Embryonic facial prominence (tissue), 1 donor: ENCODE data around the gene KIF18B.
"Not testable (repeated sequence)": the region's sequence is repeated elsewhere in the genome, so short reads cannot be mapped to it uniquely, and the experiment has no call there.

Source experiments
- DNase-seq: peaks from one replicate; pipeline ENCODE4 v3.0.0-alpha.2; 2016; ENCODE audit errors: extremely low spot score

The KIF18B gene

GRCh38 chr17:44969144-44969780, 21.7 kb upstream of the KIF18B start:
- DNase-seq: no peak

GRCh38 chr17:44968225-44969143, 20.9 kb upstream of the KIF18B start, which contains the start of gene C1QL1:
Gene C1QL1, minus strand, starts transcription at chr17:44968303. Its CDS starts 255 bp downstream, at chr17:44968048.
- DNase-seq: peak; percentile 50

GRCh38 chr17:44967907-44968224, 20.3 kb upstream of the KIF18B start:
- DNase-seq: no peak

GRCh38 chr17:44967026-44967906, 19.7 kb upstream of the KIF18B start:
- DNase-seq: no peak

- DNase-seq: no peak
Measured at GRCh38 chr17:44966348-44967025, 18.9 kb upstream of the KIF18B start.

GRCh38 chr17:44965481-44966234, 18.1 kb upstream of the KIF18B start:
- DNase-seq: no peak

GRCh38 chr17:44961921-44962350, 14.4 kb upstream of the KIF18B start:
- DNase-seq: no peak

- DNase-seq: no peak
Measured at GRCh38 chr17:44960691-44961090, 13.1 kb upstream of the KIF18B start.

GRCh38 chr17:44959821-44960531, 12.4 kb upstream of the KIF18B start:
- DNase-seq: no peak

GRCh38 chr17:44956998-44957981, 9.7 kb upstream of the KIF18B start:
- no peak for DNase-seq

- no peak for DNase-seq
Measured at GRCh38 chr17:44955674-44956425, 8.3 kb upstream of the KIF18B start.

GRCh38 chr17:44952946-44953475, 5.4 kb upstream of the KIF18B start:
- DNase-seq: no peak

GRCh38 chr17:44948315-44948795, 782 bp upstream of the KIF18B start:
- DNase-seq: no peak

GRCh38 chr17:44945652-44946051, 1.9 kb downstream of the KIF18B start:
- not testable (repeated sequence) for DNase-seq

GRCh38 chr17:44942456-44942855, 5.1 kb downstream of the KIF18B start:
- DNase-seq: no peak

GRCh38 chr17:44941712-44942331, 5.8 kb downstream of the KIF18B start:
- no peak for DNase-seq

- no peak for DNase-seq
Measured at GRCh38 chr17:44940768-44941167, 6.8 kb downstream of the KIF18B start.
